Brain microvascular endothelial cell (primary cell): ENCODE data around the gene KCNK5.

ENCODE experiments used
- DNase-seq: peaks from one replicate; pipeline ENCODE4 v3.0.0-alpha.2; 2020
- H3K27ac ChIP-seq: fragments of 250-450 bp; sonication (Bioruptor Pico); 2 replicates; pipeline ENCODE4 v1.5.1; 2020; ENCODE audit warnings: mild to moderate bottlenecking, moderate library complexity
- H3K27me3 ChIP-seq: fragments of 250-450 bp; sonication (Bioruptor Pico); replicated peaks from 2 replicates; pipeline ENCODE4 v1.5.1; 2020; ENCODE audit warnings: mild to moderate bottlenecking
- H3K36me3 ChIP-seq: fragments of 250-450 bp; sonication (Bioruptor Pico); replicated peaks from 2 replicates; pipeline ENCODE4 v1.5.1; 2020; ENCODE audit warnings: mild to moderate bottlenecking
- H3K4me3 ChIP-seq: 2 replicates; pipeline ENCODE4 v1.5.1; 2011; ENCODE audit warnings: low read depth, mild to moderate bottlenecking, control low read depth, low read length, moderate library complexity
- CTCF ChIP-seq: IDR thresholded peaks from 2 replicates; pipeline ENCODE4 v1.5.1; 2011; ENCODE audit warnings: low read depth, mild to moderate bottlenecking, moderate library complexity, low read length, control low read depth, inconsistent platforms; ENCODE audit errors: missing control alignments
- in situ Hi-C: cut with HindIII; loops from 2 replicates; pipeline ENCODE4 v1.10.0; 2017; ENCODE audit warnings: low sequenced_read_pairs, low pct_ligation_motif_present

The KCNK5 gene

DNA sequence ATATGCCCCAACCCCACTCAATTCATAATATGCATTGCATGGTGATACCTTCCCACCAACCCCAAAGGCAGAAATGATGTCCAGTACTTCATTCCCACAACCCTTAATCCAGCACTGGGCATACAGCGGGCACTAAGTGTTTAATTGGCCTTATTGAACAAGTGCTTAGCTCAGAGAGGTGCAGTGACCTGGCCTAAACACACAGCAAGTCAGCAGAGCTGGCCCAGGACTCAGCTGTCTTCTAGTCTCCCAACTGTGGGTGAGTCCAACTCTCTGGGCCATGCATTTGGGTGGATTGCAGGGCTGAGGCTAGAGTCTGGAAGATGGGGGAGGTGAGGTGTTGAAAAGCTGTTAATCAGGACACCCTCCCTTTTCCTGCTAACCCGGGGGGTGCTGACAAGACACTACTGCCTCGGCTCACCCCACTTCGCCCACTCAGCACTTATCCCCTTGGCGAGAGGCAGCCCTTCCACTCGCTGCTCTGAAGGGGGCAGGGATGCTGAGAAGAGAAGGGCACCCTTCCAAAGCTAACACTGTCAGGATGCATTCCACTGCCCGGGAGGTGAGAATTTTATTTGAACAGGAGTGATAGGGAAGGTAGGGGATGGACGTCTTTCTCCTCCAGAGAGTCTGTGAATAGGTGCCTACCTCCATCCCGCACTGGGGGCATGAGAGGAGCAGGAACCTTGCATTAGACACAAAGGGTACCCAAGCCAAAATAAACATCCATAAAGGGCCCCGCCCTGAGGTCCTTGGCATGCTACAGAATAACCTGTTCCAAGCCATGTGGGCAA, 14.2 kb downstream of the KCNK5 start:
- DNase-seq = no peak
- H3K27ac ChIP-seq = no peak overlapping the region
- TF ChIP-seq CTCF = no peak
- H3K27me3 ChIP-seq = no peaks in the 10 kb centered on the region
- H3K4me3 ChIP-seq = no peak overlapping the region
- in situ Hi-C loops = no loop called here
- no peaks in the 10 kb centered on the region for H3K36me3 ChIP-seq

DNA sequence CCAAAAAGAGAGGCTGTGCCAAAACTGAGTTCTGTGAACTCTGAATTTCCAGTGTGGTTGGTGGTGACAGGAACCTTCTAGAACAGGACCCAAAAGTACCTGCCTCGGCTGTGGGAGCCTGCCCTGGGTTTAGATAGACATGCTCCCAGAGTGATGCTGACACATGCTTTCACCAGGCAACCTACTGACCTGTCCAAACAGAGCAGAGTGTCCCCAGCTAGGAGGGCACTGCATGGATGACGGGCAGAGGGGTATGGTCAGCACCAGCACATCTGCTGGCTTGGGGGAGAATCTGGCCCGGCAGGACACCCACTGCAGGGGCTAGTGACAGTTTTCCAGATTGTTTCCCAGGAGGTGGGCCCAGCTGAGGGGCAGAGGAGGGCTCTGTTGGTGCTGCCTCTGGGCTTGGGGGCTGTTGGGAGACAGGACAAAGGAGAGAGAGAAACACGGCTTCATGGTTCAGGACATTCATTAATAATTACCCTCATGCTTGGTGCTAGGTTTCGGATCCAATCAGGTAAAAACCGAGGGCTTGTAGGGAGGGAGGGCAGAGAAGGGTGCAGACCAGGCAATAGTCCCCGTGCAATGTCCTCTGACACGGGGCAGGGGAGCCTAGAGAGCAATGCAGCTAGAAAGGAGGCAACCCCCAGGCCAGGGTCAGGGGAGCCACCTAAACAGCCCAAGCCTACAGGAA, 15.0 kb downstream of the KCNK5 start:
- Histone ChIP-seq H3K36me3 (no peaks in the 10 kb centered on the region), H3K27ac (no peak overlapping the region), H3K27me3 (no peaks in the 10 kb centered on the region), H3K4me3 (no peak overlapping the region)
- in situ Hi-C loops = no loop called here
- DNase-seq = no peak
- TF ChIP-seq CTCF = no peak

DNA sequence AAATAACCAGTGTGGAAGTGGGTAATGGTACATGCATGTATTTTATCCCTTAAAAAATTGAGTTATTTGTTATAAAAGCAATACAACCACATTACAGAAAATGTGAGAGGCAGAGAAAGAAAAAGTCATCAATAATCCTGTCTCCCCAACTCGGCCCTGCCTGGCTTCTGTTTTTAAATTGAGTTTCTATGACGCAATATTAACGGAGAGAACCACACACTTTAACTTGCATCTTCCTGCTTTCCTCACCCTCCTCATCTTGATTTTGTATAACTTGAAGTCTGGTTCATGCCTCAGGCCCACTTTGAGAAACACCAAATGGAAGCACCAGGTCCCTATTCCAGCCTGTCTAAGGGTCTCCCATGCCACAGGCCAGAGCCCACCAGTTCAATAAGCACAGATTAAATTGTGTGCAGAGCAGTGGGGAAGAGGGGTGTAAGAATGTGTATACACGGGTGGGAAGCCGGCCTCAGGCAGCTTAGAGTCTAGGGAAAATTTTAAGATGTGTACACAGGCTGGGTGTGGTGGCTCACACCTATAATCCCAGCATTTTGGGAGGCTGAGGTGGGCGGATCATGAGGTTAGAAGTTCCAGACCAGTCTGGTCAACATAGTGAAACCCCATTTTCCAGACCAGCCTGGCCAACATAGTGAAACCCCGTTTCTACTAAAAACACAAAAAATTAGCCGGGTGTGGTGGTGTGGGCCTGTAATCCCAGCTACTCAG, 15.9 kb downstream of the KCNK5 start:
- no peak for DNase-seq
- Histone ChIP-seq H3K27me3 (no peaks in the 10 kb centered on the region), H3K4me3 (no peak overlapping the region), H3K27ac (no peak overlapping the region), H3K36me3 (no peaks in the 10 kb centered on the region)
- in situ Hi-C loops = no loop called here
- TF ChIP-seq CTCF = no peak

GRCh38 chr6:39211183-39211582, 18.1 kb downstream of the KCNK5 start:
- Histone ChIP-seq H3K27ac (no peak overlapping the region), H3K4me3 (no peak overlapping the region), H3K27me3 (no peaks in the 10 kb centered on the region), H3K36me3 (no peaks in the 10 kb centered on the region)
- no peak for TF ChIP-seq CTCF
- in situ Hi-C loops = no loop called here
- DNase-seq = no peak

DNA sequence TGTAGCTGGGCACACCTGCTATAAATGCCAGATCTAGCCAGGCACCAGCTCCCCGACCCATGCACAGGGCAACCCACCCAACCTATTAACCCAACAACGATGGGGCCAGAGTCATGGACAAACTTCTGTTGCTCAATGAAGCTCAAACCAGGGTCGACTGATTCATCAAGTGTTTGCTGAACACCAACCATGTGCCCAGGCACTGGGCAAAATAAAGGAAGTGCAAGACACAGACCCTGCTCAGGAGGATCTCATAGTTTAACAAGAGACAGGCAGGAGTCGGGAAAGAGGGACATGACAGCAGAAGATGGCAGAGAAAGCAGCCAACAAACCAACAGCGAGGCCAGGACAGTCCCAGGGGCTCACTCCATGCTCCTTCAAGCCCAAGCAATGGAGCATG, 18.8 kb downstream of the KCNK5 start:
- no peak for DNase-seq
- Histone ChIP-seq H3K27me3 (no peaks in the 10 kb centered on the region), H3K36me3 (no peaks in the 10 kb centered on the region), H3K27ac (no peak overlapping the region), H3K4me3 (no peak overlapping the region)
- in situ Hi-C loops = no loop called here
- TF ChIP-seq CTCF = no peak
